ENCODE data around the gene POLR2C.

DNA sequence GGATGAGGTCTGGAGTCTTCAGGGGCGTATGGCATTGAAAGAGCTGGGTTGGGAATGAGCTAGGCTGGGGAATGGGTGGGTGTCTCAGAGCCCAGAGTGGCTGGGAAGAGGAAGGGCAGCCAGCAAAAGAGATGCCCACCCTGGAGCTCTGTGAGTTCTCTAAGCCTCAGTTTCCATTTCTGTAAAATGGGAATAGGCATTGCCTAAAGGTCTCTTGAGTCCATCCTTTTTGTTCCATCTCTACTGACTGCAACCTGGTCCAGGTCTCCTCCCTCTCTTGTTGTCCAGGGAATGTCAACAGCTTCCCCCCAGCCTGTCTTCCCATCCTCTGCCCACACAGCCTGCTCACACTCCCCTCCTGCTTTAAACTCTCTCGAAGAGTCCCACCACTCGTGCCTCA, 54.3 kb downstream of the POLR2C start:
- TF ChIP-seq CTCF (conservative IDR thresholded peaks at IDR 0.05; ENCODE audit: low read depth in 2 of 2), result no peak
- TF ChIP-seq POLR2AphosphoS5 (IDR thresholded peaks at IDR 0.05; ENCODE audit: low read depth), result no peak
- no peak for TF ChIP-seq EZH2phosphoT487 (IDR thresholded peaks at IDR 0.05; ENCODE audit: unreplicated experiment)
- no peak for TF ChIP-seq EZH2 (IDR thresholded peaks at IDR 0.05; ENCODE audit: low read depth, unreplicated experiment)
- TF ChIP-seq REST (IDR thresholded peaks at IDR 0.05; ENCODE audit: unreplicated experiment), result no peak
- TF ChIP-seq CREB1 (CRISPR knock-in tag; IDR thresholded peaks at IDR 0.05; ENCODE audit: low read depth), result no peak
- TF ChIP-seq JUNB (IDR thresholded peaks at IDR 0.05; ENCODE audit: unreplicated experiment), result no peak
- TF ChIP-seq, protein P1, sequence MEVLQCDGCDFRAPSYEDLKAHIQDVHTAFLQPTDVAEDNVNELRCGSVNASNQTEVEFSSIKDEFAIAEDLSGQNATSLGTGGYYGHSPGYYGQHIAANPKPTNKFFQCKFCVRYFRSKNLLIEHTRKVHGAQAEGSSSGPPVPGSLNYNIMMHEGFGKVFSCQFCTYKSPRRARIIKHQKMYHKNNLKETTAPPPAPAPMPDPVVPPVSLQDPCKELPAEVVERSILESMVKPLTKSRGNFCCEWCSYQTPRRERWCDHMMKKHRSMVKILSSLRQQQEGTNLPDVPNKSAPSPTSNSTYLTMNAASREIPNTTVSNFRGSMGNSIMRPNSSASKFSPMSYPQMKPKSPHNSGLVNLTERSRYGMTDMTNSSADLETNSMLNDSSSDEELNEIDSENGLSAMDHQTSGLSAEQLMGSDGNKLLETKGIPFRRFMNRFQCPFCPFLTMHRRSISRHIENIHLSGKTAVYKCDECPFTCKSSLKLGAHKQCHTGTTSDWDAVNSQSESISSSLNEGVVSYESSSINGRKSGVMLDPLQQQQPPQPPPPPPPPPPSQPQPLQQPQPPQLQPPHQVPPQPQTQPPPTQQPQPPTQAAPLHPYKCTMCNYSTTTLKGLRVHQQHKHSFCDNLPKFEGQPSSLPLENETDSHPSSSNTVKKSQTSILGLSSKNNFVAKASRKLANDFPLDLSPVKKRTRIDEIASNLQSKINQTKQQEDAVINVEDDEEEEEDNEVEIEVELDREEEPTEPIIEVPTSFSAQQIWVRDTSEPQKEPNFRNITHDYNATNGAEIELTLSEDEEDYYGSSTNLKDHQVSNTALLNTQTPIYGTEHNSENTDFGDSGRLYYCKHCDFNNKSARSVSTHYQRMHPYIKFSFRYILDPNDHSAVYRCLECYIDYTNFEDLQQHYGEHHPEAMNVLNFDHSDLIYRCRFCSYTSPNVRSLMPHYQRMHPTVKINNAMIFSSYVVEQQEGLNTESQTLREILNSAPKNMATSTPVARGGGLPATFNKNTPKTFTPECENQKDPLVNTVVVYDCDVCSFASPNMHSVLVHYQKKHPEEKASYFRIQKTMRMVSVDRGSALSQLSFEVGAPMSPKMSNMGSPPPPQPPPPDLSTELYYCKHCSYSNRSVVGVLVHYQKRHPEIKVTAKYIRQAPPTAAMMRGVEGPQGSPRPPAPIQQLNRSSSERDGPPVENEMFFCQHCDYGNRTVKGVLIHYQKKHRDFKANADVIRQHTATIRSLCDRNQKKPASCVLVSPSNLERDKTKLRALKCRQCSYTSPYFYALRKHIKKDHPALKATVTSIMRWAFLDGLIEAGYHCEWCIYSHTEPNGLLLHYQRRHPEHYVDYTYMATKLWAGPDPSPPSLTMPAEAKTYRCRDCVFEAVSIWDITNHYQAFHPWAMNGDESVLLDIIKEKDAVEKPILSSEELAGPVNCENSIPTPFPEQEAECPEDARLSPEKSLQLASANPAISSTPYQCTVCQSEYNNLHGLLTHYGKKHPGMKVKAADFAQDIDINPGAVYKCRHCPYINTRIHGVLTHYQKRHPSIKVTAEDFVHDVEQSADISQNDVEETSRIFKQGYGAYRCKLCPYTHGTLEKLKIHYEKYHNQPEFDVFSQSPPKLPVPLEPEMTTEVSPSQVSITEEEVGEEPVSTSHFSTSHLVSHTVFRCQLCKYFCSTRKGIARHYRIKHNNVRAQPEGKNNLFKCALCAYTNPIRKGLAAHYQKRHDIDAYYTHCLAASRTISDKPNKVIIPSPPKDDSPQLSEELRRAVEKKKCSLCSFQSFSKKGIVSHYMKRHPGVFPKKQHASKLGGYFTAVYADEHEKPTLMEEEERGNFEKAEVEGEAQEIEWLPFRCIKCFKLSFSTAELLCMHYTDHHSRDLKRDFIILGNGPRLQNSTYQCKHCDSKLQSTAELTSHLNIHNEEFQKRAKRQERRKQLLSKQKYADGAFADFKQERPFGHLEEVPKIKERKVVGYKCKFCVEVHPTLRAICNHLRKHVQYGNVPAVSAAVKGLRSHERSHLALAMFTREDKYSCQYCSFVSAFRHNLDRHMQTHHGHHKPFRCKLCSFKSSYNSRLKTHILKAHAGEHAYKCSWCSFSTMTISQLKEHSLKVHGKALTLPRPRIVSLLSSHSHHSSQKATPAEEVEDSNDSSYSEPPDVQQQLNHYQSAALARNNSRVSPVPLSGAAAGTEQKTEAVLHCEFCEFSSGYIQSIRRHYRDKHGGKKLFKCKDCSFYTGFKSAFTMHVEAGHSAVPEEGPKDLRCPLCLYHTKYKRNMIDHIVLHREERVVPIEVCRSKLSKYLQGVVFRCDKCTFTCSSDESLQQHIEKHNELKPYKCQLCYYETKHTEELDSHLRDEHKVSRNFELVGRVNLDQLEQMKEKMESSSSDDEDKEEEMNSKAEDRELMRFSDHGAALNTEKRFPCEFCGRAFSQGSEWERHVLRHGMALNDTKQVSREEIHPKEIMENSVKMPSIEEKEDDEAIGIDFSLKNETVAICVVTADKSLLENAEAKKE (CRISPR knock-in tag; IDR thresholded peaks at IDR 0.05), result no peak
- TF ChIP-seq ZNF331 (CRISPR knock-in tag; IDR thresholded peaks at IDR 0.05; ENCODE audit: low read depth), result no peak
- no peak for TF ChIP-seq NANOG (IDR thresholded peaks at IDR 0.05; ENCODE audit: borderline replicate concordance)
- no peak for TF ChIP-seq ZNF114 (CRISPR knock-in tag; IDR thresholded peaks at IDR 0.05)

Data from GM23338 (cell line).